ENCODE measurements around the gene E2F2.
A peak's percentile ranks its signal among the peaks of the same experiment; 100 is the strongest.
"Not testable (repeated sequence)": the region's sequence is repeated elsewhere in the genome, so short reads cannot be mapped to it uniquely, and the experiment has no call there.

The E2F2 gene

GRCh38 chr1:23522244-23522982 is 8.6 kb downstream of the E2F2 start:
- no peak for DNase-seq

DNA sequence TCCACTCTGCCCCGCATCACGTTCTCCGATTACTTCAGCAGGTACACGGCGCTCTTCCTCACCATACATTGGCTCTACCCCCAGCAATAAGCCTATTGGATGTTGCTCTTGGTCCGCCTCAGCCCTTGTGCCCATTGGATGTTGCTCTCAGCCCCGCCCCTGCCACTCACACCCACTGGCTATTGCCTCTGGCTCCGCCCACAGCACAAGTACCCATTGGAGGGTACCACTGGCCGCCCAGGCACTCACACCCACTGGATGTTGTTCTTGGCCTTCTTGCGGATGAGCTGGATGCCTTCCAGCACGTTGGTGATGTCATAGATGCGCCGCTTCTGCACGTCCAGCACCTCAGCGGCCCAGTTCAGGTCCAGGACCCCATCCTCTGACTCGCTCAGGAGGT is 9.4 kb downstream of the E2F2 start:
- DNase-seq: no peak

GRCh38 chr1:23517581-23517980 is 13.5 kb downstream of the E2F2 start:
- DNase-seq: no peak

DNA sequence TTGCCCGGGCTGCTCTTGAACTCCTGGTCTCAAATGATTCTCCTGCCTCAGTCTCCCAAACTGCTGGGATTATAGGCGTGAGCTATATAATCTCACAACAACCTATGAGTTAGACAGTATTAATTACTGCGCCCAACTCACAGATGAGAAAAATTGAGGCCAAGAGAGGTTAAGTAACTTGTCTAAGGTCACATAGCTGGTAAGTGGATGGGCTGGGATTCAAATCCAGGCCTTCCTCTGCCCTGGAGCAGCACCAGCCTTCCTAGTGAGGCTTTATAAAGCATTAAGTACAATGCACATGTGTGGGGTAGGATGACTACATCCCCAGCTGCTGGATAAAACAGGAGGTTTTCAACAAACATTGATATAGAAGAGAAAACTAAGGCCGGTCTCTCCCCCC is 15.1 kb downstream of the E2F2 start:
- no peak for DNase-seq

DNA sequence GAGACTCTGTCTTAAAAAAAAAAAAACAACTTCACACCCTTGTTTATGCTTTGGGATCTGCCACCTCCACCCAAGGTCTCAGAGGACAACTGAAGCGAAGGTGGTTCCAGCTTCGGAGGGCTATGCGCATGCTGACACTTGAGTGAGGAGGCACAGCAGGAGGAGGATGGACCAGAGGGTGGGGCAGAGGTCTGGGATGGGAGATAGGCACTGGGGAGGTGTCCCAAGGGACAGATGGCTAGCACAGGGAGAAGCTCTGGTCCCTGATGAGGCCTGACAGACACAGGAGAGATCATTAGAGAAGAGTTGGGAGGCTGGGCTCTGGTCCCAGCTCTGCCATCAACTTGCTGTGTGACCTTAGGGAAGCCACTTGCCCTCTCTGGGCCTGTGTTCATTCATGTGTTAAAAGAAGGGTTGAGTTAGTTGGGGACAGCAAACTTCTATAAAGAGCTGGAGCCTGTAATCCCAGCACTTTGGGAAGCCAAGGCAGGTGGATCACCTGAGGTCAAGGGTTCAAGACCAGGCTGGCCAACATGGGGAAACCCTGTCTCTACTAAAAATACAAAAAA is 16.8 kb downstream of the E2F2 start:
- DNase-seq: no peak

- no peak for DNase-seq
Measured at GRCh38 chr1:23509896-23510295, 21.1 kb downstream of the E2F2 start.

- no peak for DNase-seq
Measured at GRCh38 chr1:23506376-23507107, 24.5 kb downstream of the E2F2 start.

- no peak for DNase-seq
Measured at GRCh38 chr1:23505851-23506250, 25.2 kb downstream of the E2F2 start.

- not testable (repeated sequence) for DNase-seq
Measured at GRCh38 chr1:23504156-23504555, 26.9 kb downstream of the E2F2 start.

- DNase-seq: no peak
Measured at GRCh38 chr1:23502951-23503350, 28.1 kb downstream of the E2F2 start.

- no peak for DNase-seq
Measured at GRCh38 chr1:23500466-23500865, 30.6 kb downstream of the E2F2 start.

GRCh38 chr1:23497777-23498439 is 33.1 kb downstream of the E2F2 start:
- DNase-seq: no peak

- DNase-seq: no peak
Measured at GRCh38 chr1:23496490-23497181, 34.4 kb downstream of the E2F2 start.

GRCh38 chr1:23494836-23495235 is 36.2 kb downstream of the E2F2 start:
- not testable (repeated sequence) for DNase-seq

GRCh38 chr1:23492776-23493175 is 38.3 kb downstream of the E2F2 start:
- not testable (repeated sequence) for DNase-seq

DNA sequence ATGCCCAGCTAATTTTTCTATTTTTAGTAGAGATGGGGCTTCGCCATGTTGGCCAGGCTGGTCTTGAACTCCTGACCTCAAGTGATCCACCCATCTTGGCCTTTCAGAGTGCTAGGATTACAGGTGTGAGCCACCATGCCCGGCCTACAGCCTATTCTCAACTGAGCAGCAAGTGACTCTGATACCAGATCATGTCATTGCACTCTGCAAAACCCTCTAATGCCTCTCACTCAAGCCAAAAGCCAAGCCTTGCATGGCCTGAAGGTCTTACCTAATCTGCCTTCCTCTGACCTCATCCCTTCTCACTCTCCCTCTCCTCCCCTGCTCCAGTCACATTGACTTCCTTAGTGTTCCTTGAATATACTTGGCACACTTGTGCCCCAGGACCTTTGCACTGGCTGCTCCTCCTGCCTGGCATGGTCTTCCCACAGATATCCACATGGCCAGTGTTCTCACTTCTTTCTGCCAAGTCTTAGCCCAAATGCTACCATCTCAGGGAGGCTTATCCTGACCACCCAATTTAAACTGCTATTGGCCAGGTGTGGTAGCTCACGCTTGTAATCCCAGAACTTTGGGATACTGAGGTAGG is 38.8 kb downstream of the E2F2 start:
- no peak for DNase-seq

DNA sequence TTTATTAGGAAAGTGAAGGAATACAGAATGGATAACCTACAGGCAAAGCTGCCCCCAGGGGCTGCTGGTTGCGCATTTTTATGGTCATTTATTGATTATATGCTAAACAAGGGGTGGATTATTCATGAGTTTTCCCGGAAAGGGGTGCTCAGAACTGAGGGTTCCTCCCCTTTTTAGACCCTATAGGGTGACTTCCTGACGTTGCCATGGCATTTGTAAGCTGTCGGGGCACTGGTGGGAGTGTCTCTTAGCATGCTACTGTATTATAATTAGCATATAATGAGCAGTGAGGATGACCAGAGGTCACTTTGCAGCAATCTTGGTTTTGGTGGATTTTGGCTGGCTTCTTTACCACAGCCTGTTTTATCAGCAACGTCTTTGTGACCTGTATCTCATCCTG is 41.2 kb downstream of the E2F2 start:
- DNase-seq: no peak

GRCh38 chr1:23485002-23485332 is 46.1 kb downstream of the E2F2 start:
- no peak for DNase-seq

DNA sequence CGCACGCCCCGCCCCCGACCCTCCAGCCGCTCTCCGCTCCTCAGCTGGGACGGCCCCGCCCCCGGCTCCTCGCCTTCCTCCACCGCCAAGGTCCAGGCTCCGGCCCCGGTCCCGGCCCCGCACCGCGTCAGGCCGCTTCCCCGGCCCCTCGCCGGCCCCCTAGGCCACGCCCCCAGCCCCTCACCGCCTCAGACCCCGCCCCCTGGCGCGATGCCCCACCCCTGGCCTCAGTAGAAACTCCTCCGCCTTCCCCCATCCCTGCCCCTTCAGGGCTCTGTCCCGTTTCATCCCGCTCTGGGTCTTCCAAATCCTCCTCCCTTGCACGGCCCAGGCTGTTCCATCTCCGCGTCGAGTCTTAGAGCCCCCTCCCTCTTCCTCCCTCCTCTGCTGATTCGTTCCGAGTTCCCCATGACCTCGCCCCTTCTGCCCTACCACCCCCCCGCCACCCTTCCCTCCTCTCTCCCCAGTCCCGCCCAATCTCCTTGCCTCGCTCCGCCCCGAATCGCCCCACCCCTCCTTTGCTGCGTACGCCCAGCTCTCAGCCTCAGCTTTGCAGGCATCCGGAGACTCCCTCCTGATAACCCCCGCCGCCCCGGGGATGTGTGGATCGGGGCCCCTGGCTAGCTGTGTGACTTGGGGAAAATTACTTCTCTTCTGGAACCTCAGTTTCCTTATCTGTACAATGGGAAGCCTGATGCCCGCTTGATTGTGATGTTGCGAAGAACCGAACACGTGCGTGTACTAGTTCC is 46.6 kb downstream of the E2F2 start:
- peak; percentile 82 for DNase-seq

DNA sequence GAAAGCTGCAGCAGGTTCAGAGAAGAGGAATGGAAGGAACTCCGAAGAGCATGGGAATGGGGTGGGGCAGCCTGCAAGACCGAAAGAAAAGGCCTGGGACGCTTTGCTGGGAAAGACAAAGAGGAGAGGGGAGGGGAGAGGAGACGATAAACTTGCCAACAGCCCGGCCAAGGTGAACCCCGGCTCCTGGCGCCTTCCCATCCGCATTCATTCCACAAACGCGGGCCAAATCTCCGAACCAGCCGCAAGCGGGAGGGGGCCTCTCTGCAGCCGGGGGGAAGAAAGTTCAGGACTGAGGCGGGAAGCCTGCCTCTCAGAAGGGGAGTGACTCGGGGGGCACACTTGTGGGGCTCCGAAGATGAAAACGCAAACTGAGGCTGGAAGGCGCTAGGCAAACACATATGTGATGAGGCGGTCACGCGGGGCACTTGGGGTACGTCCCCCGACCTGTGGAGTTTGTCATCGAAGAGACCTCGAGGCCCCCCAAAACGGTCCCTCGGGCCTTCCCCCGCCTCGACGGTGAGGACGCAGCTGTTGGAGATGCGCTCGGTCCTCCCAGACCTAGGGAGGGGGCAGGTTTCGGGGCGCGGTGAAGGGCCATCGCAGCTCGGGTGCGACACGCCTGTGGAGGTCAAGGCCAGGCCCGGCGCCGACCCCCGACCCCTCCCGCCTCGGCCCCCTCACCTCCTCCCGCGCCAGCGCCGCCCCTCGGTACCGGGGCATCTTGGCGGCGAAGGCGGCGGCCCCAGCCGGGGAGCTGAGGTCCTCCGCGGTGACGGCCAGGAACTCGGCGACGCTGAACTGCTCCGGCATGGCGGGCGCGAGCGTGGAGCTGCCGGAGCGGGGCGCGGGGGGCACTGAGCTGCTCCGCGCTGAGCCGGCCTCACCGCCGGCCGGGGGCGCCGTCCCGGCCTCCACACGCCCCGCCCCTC is 47.4 kb downstream of the E2F2 start, which contains the start of gene ASAP3:
Gene ASAP3, minus strand, starts transcription at position 859 of the 932 bp plus-strand sequence. Its CDS starts 46 bp downstream, at position 813.
- DNase-seq: peak; percentile 37

- DNase-seq: no peak
Measured at GRCh38 chr1:23481904-23482303, 49.1 kb downstream of the E2F2 start.
